ENCODE results near the gene MYEF2.

Gene MYEF2

GRCh38 chr15:48086576-48086975 lies 91.5 kb downstream of the MYEF2 start:
- DNase-seq (ENCODE audit: low read depth): no peak

GRCh38 chr15:48086133-48086532 lies 92.0 kb downstream of the MYEF2 start:
- no peak for DNase-seq (ENCODE audit: low read depth)

- no peak for DNase-seq (ENCODE audit: low read depth)
These were observed 92.5 kb downstream of the MYEF2 start for GRCh38 chr15:48085591-48085930.

- DNase-seq (ENCODE audit: low read depth): no peak
These were observed 93.1 kb downstream of the MYEF2 start for GRCh38 chr15:48084759-48085590.

Measured in HS-27A (cell line).